NCI-H2227 (cell line): ENCODE data around the gene PRKAR2B.

Experiments
- DNase-seq: peaks from one replicate; lab custom pipeline; 2025; ENCODE audit not compliant: unreplicated experiment; lab: John Stamatoyannopoulos, UW

The PRKAR2B gene

GRCh38 chr7:107173691-107174406, 129.3 kb downstream of the PRKAR2B start:
- DNase-seq, result no peak

GRCh38 chr7:107179326-107180164, 135.0 kb downstream of the PRKAR2B start:
- no peak for DNase-seq

- DNase-seq, result peak; percentile 31
These were observed 135.9 kb downstream of the PRKAR2B start for GRCh38 chr7:107180378-107180777.

GRCh38 chr7:107181172-107181571, 136.7 kb downstream of the PRKAR2B start:
- DNase-seq, result no peak

- no peak for DNase-seq
These were observed 141.2 kb downstream of the PRKAR2B start for GRCh38 chr7:107185716-107186115.

- no peak for DNase-seq
These were observed 141.7 kb downstream of the PRKAR2B start for GRCh38 chr7:107186240-107186639.

GRCh38 chr7:107187774-107188173, 143.3 kb downstream of the PRKAR2B start:
- no peak for DNase-seq

GRCh38 chr7:107190090-107190489, 145.6 kb downstream of the PRKAR2B start:
- no peak for DNase-seq

GRCh38 chr7:107194052-107194451, 149.5 kb downstream of the PRKAR2B start:
- DNase-seq, result no peak

GRCh38 chr7:107196834-107197610, 152.5 kb downstream of the PRKAR2B start:
- DNase-seq, result no peak

- peak; percentile 67 for DNase-seq
These were observed 157.4 kb downstream of the PRKAR2B start for GRCh38 chr7:107201795-107202450.

GRCh38 chr7:107203607-107204006, 159.1 kb downstream of the PRKAR2B start:
- DNase-seq, result no peak

- DNase-seq, result no peak
These were observed 161.6 kb downstream of the PRKAR2B start for GRCh38 chr7:107206136-107206535.

GRCh38 chr7:107206706-107207105, 162.2 kb downstream of the PRKAR2B start:
- no peak for DNase-seq

- DNase-seq, result no peak
These were observed 163.0 kb downstream of the PRKAR2B start for GRCh38 chr7:107207459-107207858.

- DNase-seq, result no peak
These were observed 163.6 kb downstream of the PRKAR2B start for GRCh38 chr7:107208024-107208521.

- DNase-seq, result no peak
These were observed 164.1 kb downstream of the PRKAR2B start for GRCh38 chr7:107208563-107208962.

- no peak for DNase-seq
These were observed 165.1 kb downstream of the PRKAR2B start for GRCh38 chr7:107209565-107209964.

GRCh38 chr7:107210400-107210799, 165.9 kb downstream of the PRKAR2B start:
- DNase-seq, result no peak
